HL-60 (cell line): ENCODE data around the gene RTL9.

Experiments
- GABPA ChIP-seq: IDR thresholded peaks from 2 replicates; pipeline ENCODE4 v1.6.1; 2012; ENCODE audit warnings: low read depth
- SPI1 ChIP-seq: IDR thresholded peaks from 2 replicates; pipeline ENCODE4 v1.6.1; 2012; ENCODE audit warnings: low read depth, mild to moderate bottlenecking, borderline replicate concordance
- TF ChIP-seq, protein P1 (sequence below): IDR thresholded peaks from one replicate; pipeline ENCODE4 v1.5.1; 2011; ENCODE audit warnings: low read length, control low read depth, inconsistent platforms; ENCODE audit not compliant: insufficient read depth
- TF ChIP-seq, protein P2 (sequence below): IDR thresholded peaks from 2 replicates; pipeline ENCODE4 v1.6.1; 2012; ENCODE audit warnings: low read depth; ENCODE audit not compliant: insufficient replicate concordance

DNA sequence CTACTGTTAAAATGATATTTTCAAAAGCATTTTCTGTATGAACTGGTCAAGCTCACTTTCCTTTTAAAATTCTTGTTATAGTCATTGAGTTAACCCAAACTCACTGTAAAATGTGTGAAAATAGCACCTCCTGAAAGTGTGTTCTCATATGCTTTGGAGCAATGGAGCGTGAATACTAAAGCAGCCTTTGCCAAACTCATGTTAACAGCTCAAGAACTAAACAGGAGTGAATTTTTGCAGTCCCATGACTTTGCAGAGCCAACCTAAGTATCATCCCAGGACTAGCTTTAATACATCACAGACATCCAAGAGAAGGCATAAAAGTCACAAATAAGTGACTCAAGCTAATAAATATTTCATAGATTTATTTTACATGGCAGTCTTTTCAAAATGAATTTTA is 43.1 kb upstream of the RTL9 start:
- TF ChIP-seq, protein P1, sequence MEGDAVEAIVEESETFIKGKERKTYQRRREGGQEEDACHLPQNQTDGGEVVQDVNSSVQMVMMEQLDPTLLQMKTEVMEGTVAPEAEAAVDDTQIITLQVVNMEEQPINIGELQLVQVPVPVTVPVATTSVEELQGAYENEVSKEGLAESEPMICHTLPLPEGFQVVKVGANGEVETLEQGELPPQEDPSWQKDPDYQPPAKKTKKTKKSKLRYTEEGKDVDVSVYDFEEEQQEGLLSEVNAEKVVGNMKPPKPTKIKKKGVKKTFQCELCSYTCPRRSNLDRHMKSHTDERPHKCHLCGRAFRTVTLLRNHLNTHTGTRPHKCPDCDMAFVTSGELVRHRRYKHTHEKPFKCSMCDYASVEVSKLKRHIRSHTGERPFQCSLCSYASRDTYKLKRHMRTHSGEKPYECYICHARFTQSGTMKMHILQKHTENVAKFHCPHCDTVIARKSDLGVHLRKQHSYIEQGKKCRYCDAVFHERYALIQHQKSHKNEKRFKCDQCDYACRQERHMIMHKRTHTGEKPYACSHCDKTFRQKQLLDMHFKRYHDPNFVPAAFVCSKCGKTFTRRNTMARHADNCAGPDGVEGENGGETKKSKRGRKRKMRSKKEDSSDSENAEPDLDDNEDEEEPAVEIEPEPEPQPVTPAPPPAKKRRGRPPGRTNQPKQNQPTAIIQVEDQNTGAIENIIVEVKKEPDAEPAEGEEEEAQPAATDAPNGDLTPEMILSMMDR = no peak
- TF ChIP-seq GABPA (no peak), SPI1 (no peak)
- TF ChIP-seq, protein P2, sequence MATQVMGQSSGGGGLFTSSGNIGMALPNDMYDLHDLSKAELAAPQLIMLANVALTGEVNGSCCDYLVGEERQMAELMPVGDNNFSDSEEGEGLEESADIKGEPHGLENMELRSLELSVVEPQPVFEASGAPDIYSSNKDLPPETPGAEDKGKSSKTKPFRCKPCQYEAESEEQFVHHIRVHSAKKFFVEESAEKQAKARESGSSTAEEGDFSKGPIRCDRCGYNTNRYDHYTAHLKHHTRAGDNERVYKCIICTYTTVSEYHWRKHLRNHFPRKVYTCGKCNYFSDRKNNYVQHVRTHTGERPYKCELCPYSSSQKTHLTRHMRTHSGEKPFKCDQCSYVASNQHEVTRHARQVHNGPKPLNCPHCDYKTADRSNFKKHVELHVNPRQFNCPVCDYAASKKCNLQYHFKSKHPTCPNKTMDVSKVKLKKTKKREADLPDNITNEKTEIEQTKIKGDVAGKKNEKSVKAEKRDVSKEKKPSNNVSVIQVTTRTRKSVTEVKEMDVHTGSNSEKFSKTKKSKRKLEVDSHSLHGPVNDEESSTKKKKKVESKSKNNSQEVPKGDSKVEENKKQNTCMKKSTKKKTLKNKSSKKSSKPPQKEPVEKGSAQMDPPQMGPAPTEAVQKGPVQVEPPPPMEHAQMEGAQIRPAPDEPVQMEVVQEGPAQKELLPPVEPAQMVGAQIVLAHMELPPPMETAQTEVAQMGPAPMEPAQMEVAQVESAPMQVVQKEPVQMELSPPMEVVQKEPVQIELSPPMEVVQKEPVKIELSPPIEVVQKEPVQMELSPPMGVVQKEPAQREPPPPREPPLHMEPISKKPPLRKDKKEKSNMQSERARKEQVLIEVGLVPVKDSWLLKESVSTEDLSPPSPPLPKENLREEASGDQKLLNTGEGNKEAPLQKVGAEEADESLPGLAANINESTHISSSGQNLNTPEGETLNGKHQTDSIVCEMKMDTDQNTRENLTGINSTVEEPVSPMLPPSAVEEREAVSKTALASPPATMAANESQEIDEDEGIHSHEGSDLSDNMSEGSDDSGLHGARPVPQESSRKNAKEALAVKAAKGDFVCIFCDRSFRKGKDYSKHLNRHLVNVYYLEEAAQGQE = no peak
